ENCODE results near the gene NCL.

The NCL gene

GRCh38 chr2:231418820-231419640 is 45.3 kb downstream of the NCL start:
- Histone ChIP-seq H3K79me2 (ENCODE audit: control insufficient read depth, low read length) (no peaks in the 10 kb centered on the region), H3K27me3 (ENCODE audit: control insufficient read depth, low read length) (no peaks in the 10 kb centered on the region; the same call in 1 of the 2 replicates), H3K9me3 (ENCODE audit: control insufficient read depth, insufficient read depth, low read length) (no peaks in the 10 kb centered on the region), H3K36me3 (ENCODE audit: control insufficient read depth, low read length) (no peaks in the 10 kb centered on the region), H3F3A (ENCODE audit: control insufficient read depth, insufficient read depth) (no peaks in the 10 kb centered on the region), H3K4me2 (ENCODE audit: low read length) (no peak overlapping the region), H3K9me2 (replicated peaks; ENCODE audit: control insufficient read depth, low read length) (no peaks in the 10 kb centered on the region), H3K4me1 (ENCODE audit: control insufficient read depth, low read length) (no peaks in the 10 kb centered on the region), H3K27ac (ENCODE audit: low read depth, low read length) (no peak overlapping the region), H4K20me1 (ENCODE audit: control insufficient read depth, insufficient read depth, low read depth, low read length) (no peaks in the 10 kb centered on the region; the same call in 1 of the 2 replicates), H3K4me3 (ENCODE audit: low read length) (no peak overlapping the region)
- TF ChIP-seq EZH2phosphoT487 (IDR thresholded peaks at IDR 0.05; ENCODE audit: borderline replicate concordance, low read length) (no peak), CTCF (IDR thresholded peaks at IDR 0.05; ENCODE audit: low read depth, low read length, poor library complexity, severe bottlenecking) (no peak)

DNA sequence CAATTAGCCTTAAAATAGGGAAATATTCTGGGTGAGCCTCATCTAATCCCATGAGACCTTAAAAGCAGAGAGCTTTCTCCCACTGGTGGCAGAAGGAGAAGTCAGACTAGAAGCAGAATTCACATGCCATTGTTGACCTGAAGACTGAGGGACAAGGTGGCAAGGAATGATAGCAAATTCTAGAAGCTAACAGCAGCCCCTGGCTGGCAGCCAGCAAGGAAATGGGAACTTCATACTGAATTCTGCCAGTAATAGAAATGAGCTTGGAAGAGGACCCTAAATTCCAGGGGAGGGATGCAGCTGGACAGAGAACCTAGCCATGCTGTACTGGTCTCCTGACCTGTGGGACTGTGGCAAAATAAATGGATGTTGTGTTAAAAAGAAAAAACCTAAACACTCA is 49.3 kb downstream of the NCL start:
- no peak for TF ChIP-seq CTCF (IDR thresholded peaks at IDR 0.05; ENCODE audit: low read depth, low read length, poor library complexity, severe bottlenecking)
- no peak for TF ChIP-seq EZH2phosphoT487 (IDR thresholded peaks at IDR 0.05; ENCODE audit: borderline replicate concordance, low read length)
- Histone ChIP-seq H3K36me3 (ENCODE audit: control insufficient read depth, low read length) (no peaks in the 10 kb centered on the region), H3K4me1 (ENCODE audit: control insufficient read depth, low read length) (peaks cover 6% of the 10 kb centered on the region), H3K4me3 (ENCODE audit: low read length) (no peak overlapping the region), H3K9me3 (ENCODE audit: control insufficient read depth, insufficient read depth, low read length) (peaks cover 10% of the 10 kb centered on the region), H3K27me3 (ENCODE audit: control insufficient read depth, low read length) (peaks cover 5% of the 10 kb centered on the region; the same call in 1 of the 2 replicates), H3K4me2 (ENCODE audit: low read length) (no peak overlapping the region), H3K27ac (ENCODE audit: low read depth, low read length) (no peak overlapping the region), H4K20me1 (ENCODE audit: control insufficient read depth, insufficient read depth, low read depth, low read length) (no peaks in the 10 kb centered on the region), H3K79me2 (ENCODE audit: control insufficient read depth, low read length) (no peaks in the 10 kb centered on the region), H3K9me2 (replicated peaks; ENCODE audit: control insufficient read depth, low read length) (no peaks in the 10 kb centered on the region), H3F3A (ENCODE audit: control insufficient read depth, insufficient read depth) (no peaks in the 10 kb centered on the region)

GRCh38 chr2:231413921-231414476 is 50.3 kb downstream of the NCL start:
- H3F3A ChIP-seq (ENCODE audit: control insufficient read depth, insufficient read depth), result no peaks in the 10 kb centered on the region
- no peak overlapping the region for H3K4me2 ChIP-seq (ENCODE audit: low read length)
- peaks cover 10% of the 10 kb centered on the region for H3K9me3 ChIP-seq (ENCODE audit: control insufficient read depth, insufficient read depth, low read length)
- H3K27ac ChIP-seq (ENCODE audit: low read depth, low read length), result no peak overlapping the region
- H3K4me3 ChIP-seq (ENCODE audit: low read length), result no peak overlapping the region
- H3K9me2 ChIP-seq (replicated peaks; ENCODE audit: control insufficient read depth, low read length), result no peaks in the 10 kb centered on the region
- H3K36me3 ChIP-seq (ENCODE audit: control insufficient read depth, low read length), result no peaks in the 10 kb centered on the region
- H4K20me1 ChIP-seq (ENCODE audit: control insufficient read depth, insufficient read depth, low read depth, low read length), result no peaks in the 10 kb centered on the region
- H3K79me2 ChIP-seq (ENCODE audit: control insufficient read depth, low read length), result no peaks in the 10 kb centered on the region
- peaks cover 5% of the 10 kb centered on the region; the same call in 1 of the 2 replicates for H3K27me3 ChIP-seq (ENCODE audit: control insufficient read depth, low read length)
- H3K4me1 ChIP-seq (ENCODE audit: control insufficient read depth, low read length), result peaks cover 13% of the 10 kb centered on the region
- no peak for TF ChIP-seq CTCF (IDR thresholded peaks at IDR 0.05; ENCODE audit: low read depth, low read length, poor library complexity, severe bottlenecking)
- no peak for TF ChIP-seq EZH2phosphoT487 (IDR thresholded peaks at IDR 0.05; ENCODE audit: borderline replicate concordance, low read length)

Data from DOHH2 (cell line).